ENCODE measurements around the gene ERC2. TPM values are rescaled to one million over a fixed set of nuclear protein-coding genes. Genes with fewer than 3 reads are reported as not detected.

ERC2 gene
- total RNA-seq, 1 donor from 2014 or later = 7.4 TPM

DNA sequence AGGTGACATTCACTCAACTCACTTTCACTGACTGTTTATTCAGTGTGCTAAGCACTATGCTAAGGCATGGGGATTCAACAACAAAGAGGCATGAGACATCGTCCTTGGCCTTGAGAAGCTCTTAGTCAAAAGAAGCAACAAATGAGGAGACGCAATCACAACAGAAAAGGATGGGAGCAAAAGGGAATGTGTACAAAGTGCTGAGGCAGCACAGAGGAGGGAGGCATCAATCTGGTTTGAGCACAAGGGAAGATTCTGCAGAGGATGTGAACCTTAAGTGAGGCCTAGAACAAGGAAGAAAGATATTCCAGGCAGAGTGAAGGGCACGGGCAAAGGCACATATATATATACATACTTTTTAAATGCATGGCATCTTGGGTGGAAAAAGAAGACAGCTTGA, 151.3 kb downstream of the ERC2 start:
- no peaks in the 10 kb centered on the region for H3K36me3 ChIP-seq (ENCODE audit: insufficient read depth, low read length)
- no peak overlapping the region for H3K9ac ChIP-seq (ENCODE audit: low read length)
- H3K27me3 ChIP-seq (ENCODE audit: insufficient read depth, low read length) = no peaks in the 10 kb centered on the region
- H3K4me2 ChIP-seq (ENCODE audit: low read length) = no peak overlapping the region
- peaks cover 4% of the 10 kb centered on the region for H3K4me1 ChIP-seq (ENCODE audit: insufficient read depth, low read length)
- no peak overlapping the region for H2AFZ ChIP-seq (ENCODE audit: low read depth, low read length)
- FAIRE-seq (no peak), DNase-seq (ENCODE audit: low read depth) (no peak)
- H4K20me1 ChIP-seq (ENCODE audit: insufficient read depth, low read length) = no peaks in the 10 kb centered on the region
- no peaks in the 10 kb centered on the region for H3K9me3 ChIP-seq (ENCODE audit: insufficient read depth, low read depth, low read length)
- Mint-ChIP-seq H3K36me3 (ENCODE audit: low read depth, unreplicated experiment) (no peaks in the 10 kb centered on the region), H3K27me3 (ENCODE audit: low read depth, unreplicated experiment) (no peaks in the 10 kb centered on the region), H3K9me3 (ENCODE audit: unreplicated experiment) (no peaks in the 10 kb centered on the region), H3K4me3 (ENCODE audit: unreplicated experiment) (no peak overlapping the region), H3K27ac (ENCODE audit: unreplicated experiment) (no peak overlapping the region), H3K4me1 (ENCODE audit: low read depth, unreplicated experiment) (peaks cover 10% of the 10 kb centered on the region)
- TF ChIP-seq, protein P1, sequence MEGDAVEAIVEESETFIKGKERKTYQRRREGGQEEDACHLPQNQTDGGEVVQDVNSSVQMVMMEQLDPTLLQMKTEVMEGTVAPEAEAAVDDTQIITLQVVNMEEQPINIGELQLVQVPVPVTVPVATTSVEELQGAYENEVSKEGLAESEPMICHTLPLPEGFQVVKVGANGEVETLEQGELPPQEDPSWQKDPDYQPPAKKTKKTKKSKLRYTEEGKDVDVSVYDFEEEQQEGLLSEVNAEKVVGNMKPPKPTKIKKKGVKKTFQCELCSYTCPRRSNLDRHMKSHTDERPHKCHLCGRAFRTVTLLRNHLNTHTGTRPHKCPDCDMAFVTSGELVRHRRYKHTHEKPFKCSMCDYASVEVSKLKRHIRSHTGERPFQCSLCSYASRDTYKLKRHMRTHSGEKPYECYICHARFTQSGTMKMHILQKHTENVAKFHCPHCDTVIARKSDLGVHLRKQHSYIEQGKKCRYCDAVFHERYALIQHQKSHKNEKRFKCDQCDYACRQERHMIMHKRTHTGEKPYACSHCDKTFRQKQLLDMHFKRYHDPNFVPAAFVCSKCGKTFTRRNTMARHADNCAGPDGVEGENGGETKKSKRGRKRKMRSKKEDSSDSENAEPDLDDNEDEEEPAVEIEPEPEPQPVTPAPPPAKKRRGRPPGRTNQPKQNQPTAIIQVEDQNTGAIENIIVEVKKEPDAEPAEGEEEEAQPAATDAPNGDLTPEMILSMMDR (IDR thresholded peaks at IDR 0.05; ENCODE audit: insufficient read depth, low read depth, low read length) = no peak
- TF ChIP-seq EZH2 (IDR thresholded peaks at IDR 0.05; ENCODE audit: insufficient read depth, low read length) = no peak
- no peak overlapping the region for H3K27ac ChIP-seq (ENCODE audit: low read depth, low read length)
- H3K79me2 ChIP-seq (ENCODE audit: insufficient read depth, low read length) = no peaks in the 10 kb centered on the region
- H3K4me3 ChIP-seq (ENCODE audit: insufficient read depth, low read depth, low read length) = no peak overlapping the region

DNA sequence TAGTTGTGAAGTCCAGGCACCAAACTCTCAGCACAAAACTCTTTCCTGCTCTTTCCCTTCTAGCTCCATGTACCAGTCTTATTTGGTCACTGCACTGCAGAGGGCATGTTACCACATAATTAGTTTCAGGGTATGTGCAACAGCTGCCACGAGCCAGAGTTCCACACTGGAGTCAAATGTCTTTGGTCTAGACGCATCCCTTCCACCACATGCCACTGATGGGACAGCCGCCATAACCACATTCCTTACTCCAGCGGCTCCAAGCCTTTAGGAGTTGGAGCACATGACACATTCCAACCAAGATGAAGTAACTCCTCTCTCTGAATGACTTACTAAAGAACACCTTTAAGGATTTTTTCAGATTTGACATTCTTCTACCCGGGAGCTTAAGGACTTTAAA, 153.4 kb downstream of the ERC2 start:
- FAIRE-seq (no peak), DNase-seq (ENCODE audit: low read depth) (peak; percentile 87)
- Histone ChIP-seq H3K4me2 (ENCODE audit: low read length) (no peak overlapping the region), H3K27ac (ENCODE audit: low read depth, low read length) (no peak overlapping the region), H3K9ac (ENCODE audit: low read length) (no peak overlapping the region), H3K4me3 (ENCODE audit: insufficient read depth, low read depth, low read length) (no peak overlapping the region), H3K4me1 (ENCODE audit: insufficient read depth, low read length) (peaks cover 4% of the 10 kb centered on the region), H3K27me3 (ENCODE audit: insufficient read depth, low read length) (no peaks in the 10 kb centered on the region), H4K20me1 (ENCODE audit: insufficient read depth, low read length) (no peaks in the 10 kb centered on the region), H3K79me2 (ENCODE audit: insufficient read depth, low read length) (no peaks in the 10 kb centered on the region), H3K36me3 (ENCODE audit: insufficient read depth, low read length) (no peaks in the 10 kb centered on the region), H2AFZ (ENCODE audit: low read depth, low read length) (no peak overlapping the region), H3K9me3 (ENCODE audit: insufficient read depth, low read depth, low read length) (no peaks in the 10 kb centered on the region)
- Mint-ChIP-seq H3K27ac (ENCODE audit: unreplicated experiment) (peak overlapping the region; percentile 82), H3K9me3 (ENCODE audit: unreplicated experiment) (no peaks in the 10 kb centered on the region), H3K36me3 (ENCODE audit: low read depth, unreplicated experiment) (no peaks in the 10 kb centered on the region), H3K4me3 (ENCODE audit: unreplicated experiment) (no peak overlapping the region), H3K27me3 (ENCODE audit: low read depth, unreplicated experiment) (no peaks in the 10 kb centered on the region), H3K4me1 (ENCODE audit: low read depth, unreplicated experiment) (peaks cover 10% of the 10 kb centered on the region)
- TF ChIP-seq EZH2 (IDR thresholded peaks at IDR 0.05; ENCODE audit: insufficient read depth, low read length) = no peak
- TF ChIP-seq, protein P1 (IDR thresholded peaks at IDR 0.05; ENCODE audit: insufficient read depth, low read depth, low read length) = no peak

DNA sequence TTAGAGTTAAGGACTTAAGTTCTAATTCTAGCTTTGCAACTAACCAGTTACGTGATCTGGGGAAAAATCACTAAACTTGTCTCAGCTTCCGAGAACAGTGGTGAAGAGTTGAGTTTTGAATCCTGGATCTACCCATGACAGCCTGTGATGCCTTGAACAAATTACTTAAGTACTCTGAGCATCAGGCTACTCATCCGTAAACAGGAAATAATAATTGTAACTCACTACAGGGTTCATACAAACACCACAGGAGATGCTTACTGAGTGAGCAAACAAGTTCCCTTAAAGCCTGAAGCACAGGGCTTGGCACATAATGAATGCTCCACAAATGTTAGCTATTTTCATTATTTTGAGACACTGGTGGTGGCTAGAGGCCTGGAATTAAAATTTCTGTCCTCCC, 158.8 kb downstream of the ERC2 start:
- no peak overlapping the region for H2AFZ ChIP-seq (ENCODE audit: low read depth, low read length)
- FAIRE-seq (no peak), DNase-seq (ENCODE audit: low read depth) (no peak)
- H3K4me3 ChIP-seq (ENCODE audit: insufficient read depth, low read depth, low read length) = no peak overlapping the region
- TF ChIP-seq, protein P1 (IDR thresholded peaks at IDR 0.05; ENCODE audit: insufficient read depth, low read depth, low read length) = no peak
- H4K20me1 ChIP-seq (ENCODE audit: insufficient read depth, low read length) = no peaks in the 10 kb centered on the region
- no peak overlapping the region for H3K9ac ChIP-seq (ENCODE audit: low read length)
- H3K4me2 ChIP-seq (ENCODE audit: low read length) = no peak overlapping the region
- no peak overlapping the region for H3K27ac Mint-ChIP-seq (ENCODE audit: unreplicated experiment)
- H3K36me3 Mint-ChIP-seq (ENCODE audit: low read depth, unreplicated experiment) = no peaks in the 10 kb centered on the region
- no peak overlapping the region for H3K4me3 Mint-ChIP-seq (ENCODE audit: unreplicated experiment)
- peaks cover 6% of the 10 kb centered on the region for H3K27me3 ChIP-seq (ENCODE audit: insufficient read depth, low read length)
- no peaks in the 10 kb centered on the region for H3K9me3 ChIP-seq (ENCODE audit: insufficient read depth, low read depth, low read length)
- H3K79me2 ChIP-seq (ENCODE audit: insufficient read depth, low read length) = no peaks in the 10 kb centered on the region
- H3K9me3 Mint-ChIP-seq (ENCODE audit: unreplicated experiment) = no peaks in the 10 kb centered on the region
- H3K4me1 ChIP-seq (ENCODE audit: insufficient read depth, low read length) = no peaks in the 10 kb centered on the region
- H3K36me3 ChIP-seq (ENCODE audit: insufficient read depth, low read length) = no peaks in the 10 kb centered on the region
- H3K27me3 Mint-ChIP-seq (ENCODE audit: low read depth, unreplicated experiment) = no peaks in the 10 kb centered on the region
- peaks cover under 1% of the 10 kb centered on the region for H3K4me1 Mint-ChIP-seq (ENCODE audit: low read depth, unreplicated experiment)
- H3K27ac ChIP-seq (ENCODE audit: low read depth, low read length) = no peak overlapping the region

All from astrocyte (in vitro differentiated cells and primary cell).